H1 (cell line): Measurements from ENCODE around the gene PANX2. TPM values are rescaled to one million over a fixed set of nuclear protein-coding genes. Genes with fewer than 3 reads are reported as not detected.

Experiments
- CTCF ChIA-PET: fragments of 300-600 bp; sonication (Branson Sonifier 250); formaldehyde crosslinking; loops from one replicate; lab custom pipeline; 2021; ENCODE audit not compliant: partially characterized antibody; lab: Charles Lee
- POLR2A ChIA-PET: fragments of 300-600 bp; sonication (Branson Sonifier 250); formaldehyde crosslinking; loops from one replicate; lab custom pipeline; 2021; ENCODE audit warnings: inconsistent platforms; ENCODE audit not compliant: partially characterized antibody; lab: Charles Lee
- DNase-seq, 2 experiments: peaks; one replicate each; pipeline versions ENCODE4 v3.0.0 to v3.0.0-alpha.2; 2010 to 2022; ENCODE audit warnings: low spot score in 2 of 2, low read depth in 1 of 2, mixed read lengths in 1 of 2
- FAIRE-seq: peaks from 2 replicates; lab custom pipeline; 2011; peaks lifted over from hg19 to GRCh38; lab: Jason Lieb, UNC
- H2AFZ ChIP-seq: 2 replicates; pipeline ENCODE4 v1.8.1; 2012; ENCODE audit warnings: low read length, inconsistent platforms
- H2AK5ac ChIP-seq: 2 replicates; pipeline ENCODE4 v1.6.1; 2013; ENCODE audit warnings: low read depth, low read length
- H2BK120ac ChIP-seq: replicated peaks from 2 replicates; pipeline ENCODE3; 2013; ENCODE audit warnings: low read depth, low read length, inconsistent platforms
- H2BK12ac ChIP-seq: 2 replicates; pipeline ENCODE4 v1.6.1; 2013; ENCODE audit warnings: low read depth, low read length
- H2BK15ac ChIP-seq: 2 replicates; pipeline ENCODE4 v1.6.1; 2013; ENCODE audit warnings: low read length
- H2BK20ac ChIP-seq: 2 replicates; pipeline ENCODE4 v1.6.1; 2013; ENCODE audit warnings: low read length
- H2BK5ac ChIP-seq: 2 replicates; pipeline ENCODE4 v1.6.1; 2013; ENCODE audit warnings: low read depth, low read length
- H3K14ac ChIP-seq: 2 replicates; pipeline ENCODE4 v1.6.1; 2013; ENCODE audit warnings: inconsistent platforms; ENCODE audit not compliant: insufficient read length
- H3K18ac ChIP-seq: 2 replicates; pipeline ENCODE4 v1.6.1; 2013; ENCODE audit warnings: low read length; ENCODE audit errors: extremely low read depth
- H3K23ac ChIP-seq: 2 replicates; pipeline ENCODE4 v1.6.1; 2013; ENCODE audit warnings: inconsistent platforms; ENCODE audit not compliant: insufficient read length
- H3K23me2 ChIP-seq: 2 replicates; pipeline ENCODE4 v1.6.1; 2013; ENCODE audit warnings: low read depth, low read length
- H3K27ac ChIP-seq: 2 replicates; pipeline ENCODE4 v1.6.1; 2011; ENCODE audit warnings: low read depth, low read length, inconsistent platforms
- H3K27me3 ChIP-seq, 4 experiments: replicated peaks in 1 of 4; 1 replicate in 1 of 4; 2 replicates in 3 of 4; pipeline versions ENCODE4 v1.6.1 to v1.8.1; 2011 to 2013; ENCODE audit warnings: low read length in 3 of 4, mild to moderate bottlenecking in 3 of 4, inconsistent platforms in 2 of 4, mixed read lengths in 2 of 4, moderate library complexity in 1 of 4; ENCODE audit not compliant: control insufficient read depth in 3 of 4, insufficient read depth in 3 of 4; ENCODE audit errors: extremely low read depth in 1 of 4
- H3K36me3 ChIP-seq, 4 experiments: 2 replicates each; pipeline versions ENCODE4 v1.6.1 to v1.8.1; 2011 to 2013; ENCODE audit warnings: mild to moderate bottlenecking in 4 of 4, low read length in 3 of 4, moderate library complexity in 2 of 4, control low read depth in 1 of 4, inconsistent platforms in 1 of 4; ENCODE audit not compliant: insufficient read depth in 4 of 4, control insufficient read depth in 2 of 4
- H3K4ac ChIP-seq: replicated peaks from 2 replicates; pipeline ENCODE3; 2013; ENCODE audit warnings: low read length, low read depth, mixed read lengths, inconsistent platforms; ENCODE audit not compliant: insufficient read length
- H3K4me1 ChIP-seq, 4 experiments: replicated peaks in 1 of 4; 1 replicate in 1 of 4; 2 replicates in 3 of 4; pipeline versions ENCODE4 v1.6.1 to v1.8.1; 2011 to 2013; ENCODE audit warnings: low read length in 3 of 4, inconsistent platforms in 2 of 4, mixed read lengths in 1 of 4; ENCODE audit not compliant: insufficient read depth in 4 of 4, control insufficient read depth in 3 of 4
- H3K4me2 ChIP-seq, 2 experiments: 2 replicates each; pipeline versions ENCODE4 v1.6.1 to v1.8.1; 2011 to 2013; ENCODE audit warnings: low read depth in 2 of 2, low read length in 2 of 2, control low read depth in 1 of 2, inconsistent platforms in 1 of 2, mild to moderate bottlenecking in 1 of 2; ENCODE audit not compliant: insufficient read depth in 1 of 2
- H3K4me3 ChIP-seq, 4 experiments: fragments of 200-600, 300-600 bp in 1 of 4; sonication (generic), shearing (Covaris generic), sonication (Bioruptor Twin) in 1 of 4; 2 replicates each; pipeline versions ENCODE4 v1.5.1 to v1.8.1; 2011 to 2016; ENCODE audit warnings: low read length in 4 of 4, low read depth in 3 of 4, control low read depth in 2 of 4, inconsistent platforms in 2 of 4, mild to moderate bottlenecking in 2 of 4, mixed read lengths in 1 of 4, moderate library complexity in 1 of 4; ENCODE audit not compliant: insufficient read depth in 2 of 4; ENCODE audit errors: extremely low read depth in 1 of 4
- H3K56ac ChIP-seq: replicated peaks from 2 replicates; pipeline ENCODE3; 2013; ENCODE audit warnings: low read depth, mild to moderate bottlenecking, mixed read lengths, low read length, inconsistent platforms; ENCODE audit not compliant: insufficient read length
- H3K79me1 ChIP-seq: 2 replicates; pipeline ENCODE4 v1.6.1; 2013; ENCODE audit warnings: low read depth, low read length, control low read depth
- H3K79me2 ChIP-seq, 2 experiments: 2 replicates each; pipeline versions ENCODE4 v1.6.1 to v1.8.1; 2012 to 2013; ENCODE audit warnings: low read length in 2 of 2, mild to moderate bottlenecking in 2 of 2, inconsistent platforms in 1 of 2; ENCODE audit not compliant: insufficient read depth in 2 of 2, control insufficient read depth in 1 of 2
- H3K9ac ChIP-seq, 4 experiments: replicated peaks in 1 of 4; 1 replicate in 1 of 4; 2 replicates in 3 of 4; pipeline versions ENCODE4 v1.6.1 to v1.8.1; 2011 to 2013; ENCODE audit warnings: low read depth in 3 of 4, low read length in 3 of 4, control low read depth in 2 of 4, mild to moderate bottlenecking in 2 of 4, moderate library complexity in 2 of 4, inconsistent platforms in 1 of 4; ENCODE audit errors: extremely low read depth in 1 of 4
- H3K9me3 ChIP-seq, 2 experiments: 2 replicates each; pipeline versions ENCODE4 v1.6.1 to v1.8.1; 2012 to 2013; ENCODE audit warnings: mild to moderate bottlenecking in 2 of 2, moderate library complexity in 2 of 2, control low read depth in 1 of 2, inconsistent platforms in 1 of 2, low read depth in 1 of 2, low read length in 1 of 2, mixed read lengths in 1 of 2; ENCODE audit not compliant: insufficient read depth in 2 of 2
- H4K20me1 ChIP-seq, 2 experiments: replicated peaks in 1 of 2; 2 replicates each; pipeline versions ENCODE3 to v1.8.1; 2011 to 2013; ENCODE audit warnings: inconsistent platforms in 2 of 2, low read length in 2 of 2, mild to moderate bottlenecking in 1 of 2; ENCODE audit not compliant: insufficient read depth in 2 of 2, control insufficient read depth in 1 of 2
- H4K5ac ChIP-seq: 2 replicates; pipeline ENCODE4 v1.6.1; 2013; ENCODE audit warnings: low read length, low read depth, mixed read lengths, inconsistent platforms; ENCODE audit not compliant: insufficient read length
- H4K8ac ChIP-seq: 2 replicates; pipeline ENCODE4 v1.8.0; 2013; ENCODE audit warnings: mild to moderate bottlenecking, moderate library complexity, low read length, inconsistent platforms; ENCODE audit not compliant: insufficient read depth; ENCODE audit errors: extremely low read depth
- H4K91ac ChIP-seq: replicated peaks from 2 replicates; pipeline ENCODE3; 2013; ENCODE audit warnings: low read length, mixed read lengths, inconsistent platforms; ENCODE audit not compliant: insufficient read length
- ASH2L ChIP-seq: fragments of 200-600, 300-600 bp; sonication (generic); IDR thresholded peaks from one replicate; pipeline ENCODE4 v1.7.1; 2017; ENCODE audit warnings: low read length
- BACH1 ChIP-seq: IDR thresholded peaks from 2 replicates; pipeline ENCODE4 v1.6.1; 2012; ENCODE audit warnings: low read length, improper control_type of control experiment
- CBX5 ChIP-seq: fragments of 300-800, 300-1000 bp; sonication (generic); IDR thresholded peaks from 2 replicates; pipeline ENCODE4 v1.7.1; 2016; ENCODE audit warnings: antibody characterized with exemption, low read length, low read depth
- CBX8 ChIP-seq: fragments of 300-800, 300-1000 bp; sonication (generic); IDR thresholded peaks from 2 replicates; pipeline ENCODE4 v1.7.1; 2016; ENCODE audit warnings: low read depth, low read length, borderline replicate concordance
- CEBPB ChIP-seq: IDR thresholded peaks from 2 replicates; pipeline ENCODE4 v1.6.1; 2012; ENCODE audit warnings: low read depth, low read length
- CHD2 ChIP-seq: IDR thresholded peaks from 2 replicates; pipeline ENCODE4 v1.6.1; 2012; ENCODE audit warnings: low read length, improper control_type of control experiment
- KDM1A ChIP-seq: fragments of 200-600, 300-600 bp; sonication (generic); IDR thresholded peaks from 2 replicates; pipeline ENCODE4 v1.7.1; 2016; ENCODE audit warnings: mild to moderate bottlenecking, low read length, borderline replicate concordance
- KDM5A ChIP-seq: fragments of 200-600 bp; IDR thresholded peaks from 2 replicates; pipeline ENCODE4 v1.7.1; 2012; ENCODE audit warnings: mild to moderate bottlenecking, low read length, inconsistent platforms, mixed read lengths
- RNF2 ChIP-seq: fragments of 200-900, 300-1000 bp; sonication (generic); IDR thresholded peaks from 2 replicates; pipeline ENCODE4 v1.7.1; 2016; ENCODE audit warnings: borderline replicate concordance, low read depth, mild to moderate bottlenecking, antibody characterized with exemption, low read length; ENCODE audit not compliant: poor library complexity, severe bottlenecking; ENCODE audit errors: missing control alignments
- SIN3A ChIP-seq, 2 experiments: IDR thresholded peaks in 1 of 2; conservative IDR thresholded peaks in 1 of 2; 2 replicates each; pipeline ENCODE4 v1.6.1; 2011 to 2012; ENCODE audit warnings: low read length in 2 of 2, improper control_type of control experiment in 1 of 2, low read depth in 1 of 2, mild to moderate bottlenecking in 1 of 2
- SP1 ChIP-seq: IDR thresholded peaks from 2 replicates; pipeline ENCODE4 v1.6.1; 2011; ENCODE audit warnings: low read depth, low read length
- TEAD4 ChIP-seq: IDR thresholded peaks from 2 replicates; pipeline ENCODE4 v1.6.1; 2012; ENCODE audit warnings: low read depth, low read length, inconsistent platforms, mixed read lengths
- YY1 ChIP-seq: IDR thresholded peaks from 2 replicates; pipeline ENCODE4 v1.6.1; 2011; ENCODE audit warnings: low read depth, mild to moderate bottlenecking, low read length
- WGBS, 2 experiments: shearing (Covaris generic) in 1 of 2; methylation state at CpG; one replicate each; pipeline versions ENCODE4 v1.1.6 to v1.1.7; 2013 to 2015; ENCODE audit warnings: low lambda C conversion rate in 2 of 2, mixed read lengths in 2 of 2, inconsistent platforms in 1 of 2, low coverage in 1 of 2, missing lambda C conversion rate in 1 of 2; ENCODE audit not compliant: insufficient replicate concordance in 2 of 2, insufficient coverage in 1 of 2, insufficient read length in 1 of 2; ENCODE audit errors: extremely low coverage in 1 of 2, missing lambda C conversion rate in 1 of 2; 5-methylcytosine and 5-hydroxymethylcytosine counted together
- polyA plus RNA-seq, 7 experiments: library from polyadenylated mRNA; depleted of rRNA in 3 of 7; stranded (reverse) in 5 of 7; unstranded in 2 of 7; fragments of >200 nt in 5 of 7; fragments of 200-250 nt in 2 of 7; gene quantifications; 1 replicate in 5 of 7; 2 replicates in 1 of 7; 4 replicates in 1 of 7; pipeline versions ENCODE4 v1.2.1 to v1.2.3, GENCODE V29; 2011 to 2013; ENCODE audit warnings: missing spikeins in 2 of 7, mixed read lengths in 2 of 7
- total RNA-seq: library from RNA; stranded (reverse); fragmentation: NEBNext Ultra II Directional; extraction: Animal tissue kit (Norgen Biotek cat#: 25700); gene quantifications from 2 replicates; pipeline ENCODE4 v1.2.1, GENCODE V29; 2021

Gene PANX2
- total and polyA plus RNA-seq, 2 of the 8 experiments (the other 6 are each of a cell fraction or from before 2014, with no cell fraction given): 3.5 to 5.0 TPM

- no peak overlapping the region for H3K4me2 ChIP-seq
- no peak overlapping the region for H2BK20ac ChIP-seq
- no peak for DNase-seq
- no peaks in the 10 kb centered on the region for H3K79me1 ChIP-seq
- H2BK15ac ChIP-seq: no peak overlapping the region
- H2AFZ ChIP-seq: no peak overlapping the region
- H3K14ac ChIP-seq: no peak overlapping the region
- no peak overlapping the region for H2AK5ac ChIP-seq
- no peak overlapping the region for H3K27ac ChIP-seq
- no peak overlapping the region for H4K5ac ChIP-seq
- no peak overlapping the region for H3K9ac ChIP-seq
- ChIA-PET POLR2A (interaction anchor here (0.6 to 1.0 kb wide), 2 partner anchors 30 to 371 kb away, joined by 3 read pairs; no protein-coding TSS in a partner anchor), CTCF (interaction anchor here (0.6 to 3.0 kb wide), 18 partner anchors 9 to 211 kb away, joined by 3 to 12 read pairs (median 5); partner anchors contain the start of genes HDAC10 and MLC1)
- peaks cover 0 to under 1% of the 10 kb centered on the region in 2 experiments for H4K20me1 ChIP-seq
- TF ChIP-seq BACH1 (no peak), SIN3A (conservative IDR thresholded peaks at IDR 0.05 in 1 of 2, IDR thresholded peaks at IDR 0.05 in 1 of 2; ENCODE audit: low read depth in 1 of 2, low read length in 2 of 2) (no peak), CEBPB (no peak), SP1 (no peak), KDM5A (no peak), TEAD4 (no peak), CBX5 (no peak), CBX8 (no peak), RNF2 (no peak), CHD2 (no peak), YY1 (no peak), KDM1A (no peak), ASH2L (no peak)
- H4K8ac ChIP-seq: no peak overlapping the region
- H3K27me3 ChIP-seq: 0 out of 7 replicates have a peak, but pooled peaks cover 0 to 1% (median 0%) of the 10 kb centered on the region in 4 experiments
- H3K79me2 ChIP-seq: no peaks in the 10 kb centered on the region
- H3K9me3 ChIP-seq: no peaks in the 10 kb centered on the region
- H2BK120ac ChIP-seq: no peak overlapping the region
- H3K18ac ChIP-seq: no peak overlapping the region
- no peaks in the 10 kb centered on the region; a peak in 2 of 7 replicates for H3K4me1 ChIP-seq
- H3K36me3 ChIP-seq: no peaks in the 10 kb centered on the region
- no peak overlapping the region for H3K4me3 ChIP-seq
- no peak overlapping the region for H3K4ac ChIP-seq
- no peak overlapping the region for H2BK12ac ChIP-seq
- H4K91ac ChIP-seq: no peak overlapping the region
- H3K23me2 ChIP-seq: no peaks in the 10 kb centered on the region
- 81% methylated on average over 5 of the region's 6 CpGs; no CpG with 5 or more reads in 1 of the 2 experiments for WGBS, 2 experiments
- no peak for FAIRE-seq
- H3K56ac ChIP-seq: no peak overlapping the region
- no peak overlapping the region for H3K23ac ChIP-seq
- H2BK5ac ChIP-seq: no peak overlapping the region
Measured at GRCh38 chr22:50141462-50141861, 29.1 kb upstream of the PANX2 start.
